ENCODE results near the gene MSANTD1.

GRCh38 chr4:3213106-3213425, 35.9 kb upstream of the MSANTD1 start:
- TF ChIP-seq, protein P1, sequence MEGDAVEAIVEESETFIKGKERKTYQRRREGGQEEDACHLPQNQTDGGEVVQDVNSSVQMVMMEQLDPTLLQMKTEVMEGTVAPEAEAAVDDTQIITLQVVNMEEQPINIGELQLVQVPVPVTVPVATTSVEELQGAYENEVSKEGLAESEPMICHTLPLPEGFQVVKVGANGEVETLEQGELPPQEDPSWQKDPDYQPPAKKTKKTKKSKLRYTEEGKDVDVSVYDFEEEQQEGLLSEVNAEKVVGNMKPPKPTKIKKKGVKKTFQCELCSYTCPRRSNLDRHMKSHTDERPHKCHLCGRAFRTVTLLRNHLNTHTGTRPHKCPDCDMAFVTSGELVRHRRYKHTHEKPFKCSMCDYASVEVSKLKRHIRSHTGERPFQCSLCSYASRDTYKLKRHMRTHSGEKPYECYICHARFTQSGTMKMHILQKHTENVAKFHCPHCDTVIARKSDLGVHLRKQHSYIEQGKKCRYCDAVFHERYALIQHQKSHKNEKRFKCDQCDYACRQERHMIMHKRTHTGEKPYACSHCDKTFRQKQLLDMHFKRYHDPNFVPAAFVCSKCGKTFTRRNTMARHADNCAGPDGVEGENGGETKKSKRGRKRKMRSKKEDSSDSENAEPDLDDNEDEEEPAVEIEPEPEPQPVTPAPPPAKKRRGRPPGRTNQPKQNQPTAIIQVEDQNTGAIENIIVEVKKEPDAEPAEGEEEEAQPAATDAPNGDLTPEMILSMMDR (IDR thresholded peaks at IDR 0.05), result no peak
- TF ChIP-seq POLR2AphosphoS5 (IDR thresholded peaks at IDR 0.05) (no peak), POLR2A (IDR thresholded peaks at IDR 0.05) (no peak)
